ENCODE data around the gene OR4C45.
"Not testable (repeated sequence)": the region's sequence is repeated elsewhere in the genome, so short reads cannot be mapped to it uniquely, and the experiment has no call there.

The OR4C45 gene

DNA sequence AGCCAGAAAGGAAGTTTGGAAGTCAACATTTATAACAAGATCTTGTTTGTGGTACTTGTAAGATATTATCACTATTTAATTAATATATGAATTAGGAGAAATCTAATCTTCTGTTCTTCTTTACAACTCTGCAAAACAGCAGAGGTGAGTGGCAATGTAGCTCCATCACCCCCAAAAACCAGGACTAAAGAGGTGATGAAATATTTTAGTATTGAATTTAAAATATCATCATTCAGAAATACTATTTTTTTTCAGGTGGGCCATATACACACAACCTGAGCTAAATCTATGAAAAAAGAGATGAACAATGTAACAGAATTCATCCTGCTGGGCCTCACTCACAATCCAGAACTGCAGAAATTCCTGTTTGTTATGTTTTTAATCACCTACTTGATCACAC lies at the start of gene OR4C45:
Gene OR4C45, plus strand, starts transcription at position 301 of the 400 bp plus-strand sequence.
- no peak for DNase-seq (ENCODE audit: low spot score)
- no peak for TF ChIP-seq CTCF (IDR thresholded peaks at IDR 0.05; ENCODE audit: extremely low read depth, missing control alignments)

- DNase-seq (ENCODE audit: low spot score) = no peak
- no peak for TF ChIP-seq CTCF (IDR thresholded peaks at IDR 0.05; ENCODE audit: extremely low read depth, missing control alignments)
Observed at GRCh38 chr11:49995565-49995964, 37.1 kb upstream of the OR4C45 start.

GRCh38 chr11:50030193-50030592 lies 2.5 kb upstream of the OR4C45 start:
- no peak for DNase-seq (ENCODE audit: low spot score)
- TF ChIP-seq CTCF (IDR thresholded peaks at IDR 0.05; ENCODE audit: extremely low read depth, missing control alignments) = no peak

- DNase-seq (ENCODE audit: low spot score) = not testable (repeated sequence)
Observed at GRCh38 chr11:50036239-50036638, 3.6 kb downstream of the OR4C45 start.

DNA sequence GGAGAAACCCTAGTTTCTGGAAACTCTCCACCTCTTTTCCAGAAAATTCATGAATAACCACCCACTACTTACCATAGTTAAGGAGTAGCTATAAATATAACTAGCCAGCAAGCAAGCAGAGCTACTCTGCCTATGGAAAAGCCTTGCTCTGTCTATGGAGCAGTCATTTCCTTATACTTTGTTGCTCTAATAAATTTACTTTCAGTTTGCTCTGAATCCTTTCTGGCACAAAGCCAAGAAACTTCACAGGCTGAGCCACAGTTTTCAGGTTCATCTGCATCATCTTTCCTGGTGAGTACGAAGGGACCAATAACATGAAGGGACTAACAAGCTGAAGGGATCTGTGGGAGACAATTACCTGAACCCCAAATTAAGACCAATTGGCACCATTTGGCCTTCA lies 4.6 kb downstream of the OR4C45 start:
- DNase-seq (ENCODE audit: low spot score) = no peak
- no peak for TF ChIP-seq CTCF (IDR thresholded peaks at IDR 0.05; ENCODE audit: extremely low read depth, missing control alignments)

GRCh38 chr11:50044647-50045046 lies 12.0 kb downstream of the OR4C45 start:
- no peak for DNase-seq (ENCODE audit: low spot score)
- no peak for TF ChIP-seq CTCF (IDR thresholded peaks at IDR 0.05; ENCODE audit: extremely low read depth, missing control alignments)

DNA sequence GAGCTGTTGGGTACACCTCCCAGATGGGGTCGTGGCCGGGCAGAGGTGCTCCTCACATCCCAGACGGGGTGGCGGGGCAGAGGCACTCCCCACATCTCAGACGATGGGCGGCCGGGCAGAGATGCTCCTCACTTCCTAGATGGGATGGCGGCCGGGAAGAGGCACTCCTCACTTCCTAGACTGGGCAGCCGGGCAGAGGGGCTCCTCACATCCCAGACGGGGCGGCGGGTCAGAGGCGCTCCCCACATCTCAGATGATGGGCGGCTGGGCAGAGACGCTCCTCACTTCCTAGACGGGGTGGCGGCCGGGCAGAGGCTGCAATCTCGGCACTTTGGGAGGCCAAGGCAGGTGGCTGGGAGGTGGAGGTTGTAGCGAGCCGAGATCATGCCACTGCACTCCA lies 30.4 kb downstream of the OR4C45 start:
- DNase-seq (ENCODE audit: low spot score) = not testable (repeated sequence)

GRCh38 chr11:50070389-50070788 lies 37.7 kb downstream of the OR4C45 start:
- no peak for DNase-seq (ENCODE audit: low spot score)
- no peak for TF ChIP-seq CTCF (IDR thresholded peaks at IDR 0.05; ENCODE audit: extremely low read depth, missing control alignments)

Measured in GM20000 (cell line).